Stimulated activated CD4-positive, alpha-beta T cell treated with anti-CD3 and anti-CD28 coated beads, Interleukin-15, amount 100 ng/mL, for 24 hours (primary cell): Measurements from ENCODE around the gene TRIP6.

ENCODE experiments used
- DNase-seq: peaks from one replicate; pipeline ENCODE4 v3.0.0-alpha.2; 2020

Gene TRIP6, protein sequence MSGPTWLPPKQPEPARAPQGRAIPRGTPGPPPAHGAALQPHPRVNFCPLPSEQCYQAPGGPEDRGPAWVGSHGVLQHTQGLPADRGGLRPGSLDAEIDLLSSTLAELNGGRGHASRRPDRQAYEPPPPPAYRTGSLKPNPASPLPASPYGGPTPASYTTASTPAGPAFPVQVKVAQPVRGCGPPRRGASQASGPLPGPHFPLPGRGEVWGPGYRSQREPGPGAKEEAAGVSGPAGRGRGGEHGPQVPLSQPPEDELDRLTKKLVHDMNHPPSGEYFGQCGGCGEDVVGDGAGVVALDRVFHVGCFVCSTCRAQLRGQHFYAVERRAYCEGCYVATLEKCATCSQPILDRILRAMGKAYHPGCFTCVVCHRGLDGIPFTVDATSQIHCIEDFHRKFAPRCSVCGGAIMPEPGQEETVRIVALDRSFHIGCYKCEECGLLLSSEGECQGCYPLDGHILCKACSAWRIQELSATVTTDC

DNA sequence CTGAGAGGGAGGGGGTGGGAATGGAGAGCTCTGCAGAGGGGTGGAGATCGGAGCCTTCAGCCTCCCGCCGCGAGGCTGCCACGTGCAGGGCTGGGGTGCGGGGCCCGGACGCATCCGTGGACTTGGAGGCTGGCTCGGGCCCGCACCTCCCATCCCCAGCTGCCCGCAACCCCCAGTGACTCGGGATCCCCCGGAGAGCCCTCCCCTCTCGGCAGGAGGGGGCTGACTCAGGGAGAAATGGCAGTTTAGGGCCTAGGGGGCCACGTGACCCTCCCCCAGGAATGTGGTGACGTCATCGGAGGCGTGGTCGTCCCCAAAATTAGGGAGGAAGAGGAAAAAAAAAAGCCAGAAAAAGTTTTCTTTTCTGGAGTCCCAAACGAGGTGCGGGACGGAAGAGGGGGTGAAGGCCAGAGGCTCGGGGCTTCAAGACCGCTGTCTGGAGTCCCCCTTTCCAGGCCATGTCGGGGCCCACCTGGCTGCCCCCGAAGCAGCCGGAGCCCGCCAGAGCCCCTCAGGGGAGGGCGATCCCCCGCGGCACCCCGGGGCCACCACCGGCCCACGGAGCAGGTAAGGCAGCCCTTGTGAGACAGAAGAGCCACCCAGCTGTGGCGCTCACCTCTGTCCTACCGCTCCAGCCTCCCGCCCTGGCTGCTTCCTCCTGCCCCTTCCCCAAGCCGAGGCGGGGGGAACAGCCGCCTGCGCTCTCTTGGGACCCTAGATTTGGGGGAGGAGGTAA lies at the start of gene TRIP6:
TRIP6 (plus strand) TSS at position 348 of the 736 bp plus-strand sequence; CDS start at position 459, 111 bp downstream.
- peak; percentile 80 for DNase-seq

DNA sequence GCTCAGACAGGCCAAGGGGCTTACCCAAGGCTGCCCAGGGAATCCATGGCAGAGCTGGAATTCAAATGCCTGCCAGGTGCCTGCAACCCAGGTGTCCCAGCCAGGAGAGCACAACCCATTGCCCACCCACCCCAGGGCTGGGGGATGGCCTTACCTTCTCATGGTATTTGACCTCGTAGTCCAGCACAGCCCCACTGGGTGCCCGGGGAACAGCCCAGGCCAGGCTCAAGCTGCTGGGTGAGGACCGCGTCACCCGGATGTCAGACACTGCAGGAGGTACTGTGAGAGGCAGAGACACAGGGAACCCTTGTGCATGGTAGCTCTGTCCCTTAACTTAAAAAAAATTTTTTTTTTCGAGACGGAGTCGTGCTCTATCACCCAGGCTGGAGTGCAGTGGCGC lies 48.8 kb upstream of the TRIP6 start:
- no peak for DNase-seq

DNA sequence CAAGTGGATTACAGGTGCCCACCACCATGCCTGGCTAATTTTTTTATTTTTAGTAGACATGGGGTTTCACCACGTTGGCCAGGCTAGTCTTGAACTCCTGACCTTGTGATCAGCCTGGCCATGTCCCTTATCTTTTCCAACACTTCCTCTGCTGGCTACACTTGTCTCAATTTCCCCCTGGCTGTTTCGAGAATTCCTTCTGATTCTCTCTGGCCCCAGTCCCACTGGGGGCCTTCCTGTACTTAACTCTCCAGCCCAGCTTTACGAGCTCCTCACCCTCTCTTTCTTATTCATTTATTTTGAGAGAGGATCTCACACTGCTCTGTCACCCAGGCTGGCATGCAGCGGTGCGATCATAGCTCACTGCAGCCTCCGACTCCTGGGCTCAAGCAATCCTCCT lies 48.4 kb upstream of the TRIP6 start:
- no peak for DNase-seq

DNA sequence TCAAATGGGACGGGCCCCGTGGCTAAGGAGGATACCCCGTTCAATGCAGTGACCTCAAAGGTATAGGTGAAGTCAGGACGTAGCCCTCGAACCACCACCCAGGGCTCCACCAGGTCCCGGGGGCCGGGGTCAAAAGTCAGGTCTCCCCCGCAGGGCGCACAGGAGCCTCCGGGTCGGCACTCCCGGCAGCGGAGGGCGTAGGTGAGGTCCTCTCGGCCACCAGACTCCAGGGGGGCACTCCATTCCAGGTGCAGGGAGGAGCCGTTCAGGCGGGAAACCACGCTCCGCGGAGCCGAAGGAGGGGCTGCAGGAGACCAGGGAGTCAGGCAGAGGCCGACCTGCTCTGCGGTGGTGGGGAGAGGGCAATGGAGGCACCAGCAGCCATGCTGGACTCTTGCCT lies 47.6 kb upstream of the TRIP6 start:
- DNase-seq, result no peak

DNA sequence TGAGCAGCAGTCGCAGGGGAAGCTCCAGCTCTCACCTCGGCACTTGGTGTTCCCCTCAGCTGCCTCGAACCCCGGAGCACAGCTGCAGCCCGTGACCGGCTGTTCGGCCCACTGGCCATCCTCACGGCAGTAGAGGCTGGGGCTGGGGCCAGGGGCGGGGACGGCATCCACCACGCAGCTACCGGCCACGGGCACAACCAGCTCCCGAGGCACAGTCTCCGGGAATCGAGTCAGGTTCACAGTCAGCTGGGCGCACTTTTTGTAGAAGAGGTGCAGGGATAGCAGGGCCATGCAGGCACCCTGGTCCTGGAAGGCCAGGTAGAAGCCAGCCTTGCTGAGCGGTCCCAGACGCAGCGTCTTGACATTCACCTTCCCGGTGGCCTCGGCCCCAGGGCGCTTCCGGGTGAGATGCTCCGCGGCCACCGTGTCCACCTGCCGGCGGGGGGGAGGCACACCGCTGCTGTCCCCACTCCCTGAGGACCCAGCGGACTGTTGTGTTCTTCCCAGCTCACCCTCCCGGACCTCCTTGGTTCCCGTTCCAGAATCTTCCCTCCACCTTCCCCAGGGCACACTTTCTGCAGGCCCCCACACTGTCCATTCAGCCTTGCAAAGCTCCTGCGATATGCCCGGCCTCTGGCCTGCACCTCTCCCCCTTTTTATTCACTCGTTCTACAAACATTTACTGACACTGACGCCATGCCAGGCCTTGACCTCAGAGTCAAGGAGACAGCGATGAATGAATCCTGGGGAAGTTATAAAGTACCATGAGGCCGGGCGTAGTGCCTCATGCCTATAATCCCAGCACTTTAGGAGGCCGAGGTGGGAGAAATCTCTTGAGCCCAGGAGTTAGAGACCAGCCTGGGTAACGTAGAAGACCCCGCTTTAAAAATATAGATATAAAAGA lies 44.7 kb upstream of the TRIP6 start:
- DNase-seq, result no peak

DNA sequence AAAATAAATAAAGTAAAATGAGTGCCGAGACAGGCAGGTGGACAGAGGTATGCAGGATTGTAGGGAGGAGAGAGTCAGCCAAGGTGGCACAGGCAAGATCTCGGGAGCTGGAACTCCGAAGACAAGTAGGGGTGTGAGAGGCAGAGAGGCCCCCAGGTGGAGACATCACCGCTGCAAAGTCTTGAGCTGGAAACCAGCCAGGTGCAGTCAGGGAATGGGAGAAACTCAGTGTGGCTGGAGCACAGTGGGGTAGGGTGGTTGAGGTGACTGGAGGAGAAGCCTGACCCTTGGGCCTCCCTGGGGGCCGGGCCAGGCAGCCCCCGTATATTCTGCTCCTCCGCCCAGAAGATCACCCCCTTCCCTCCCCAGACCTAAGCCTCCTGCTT lies 44.1 kb upstream of the TRIP6 start:
- no peak for DNase-seq

DNA sequence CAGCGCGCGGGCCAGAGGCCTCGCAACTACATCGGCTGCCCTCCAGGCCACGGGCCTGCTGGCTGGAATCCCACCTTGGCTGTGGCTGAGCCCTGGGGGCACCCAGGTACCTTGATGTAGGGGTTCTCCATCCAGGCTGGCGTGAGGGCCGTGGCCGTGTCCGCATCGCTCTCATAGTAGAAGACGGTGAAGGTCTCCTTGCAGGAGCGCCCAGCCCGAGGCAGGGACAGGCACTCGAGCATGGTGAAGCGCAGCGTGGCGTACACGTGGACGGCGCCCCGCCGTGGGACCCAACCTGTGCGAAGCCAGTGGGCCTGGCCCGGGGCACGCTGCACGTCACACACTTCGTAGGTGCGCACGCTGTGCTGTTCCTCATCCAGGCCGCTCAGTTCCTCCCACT lies 43.7 kb upstream of the TRIP6 start:
- DNase-seq, result no peak

DNA sequence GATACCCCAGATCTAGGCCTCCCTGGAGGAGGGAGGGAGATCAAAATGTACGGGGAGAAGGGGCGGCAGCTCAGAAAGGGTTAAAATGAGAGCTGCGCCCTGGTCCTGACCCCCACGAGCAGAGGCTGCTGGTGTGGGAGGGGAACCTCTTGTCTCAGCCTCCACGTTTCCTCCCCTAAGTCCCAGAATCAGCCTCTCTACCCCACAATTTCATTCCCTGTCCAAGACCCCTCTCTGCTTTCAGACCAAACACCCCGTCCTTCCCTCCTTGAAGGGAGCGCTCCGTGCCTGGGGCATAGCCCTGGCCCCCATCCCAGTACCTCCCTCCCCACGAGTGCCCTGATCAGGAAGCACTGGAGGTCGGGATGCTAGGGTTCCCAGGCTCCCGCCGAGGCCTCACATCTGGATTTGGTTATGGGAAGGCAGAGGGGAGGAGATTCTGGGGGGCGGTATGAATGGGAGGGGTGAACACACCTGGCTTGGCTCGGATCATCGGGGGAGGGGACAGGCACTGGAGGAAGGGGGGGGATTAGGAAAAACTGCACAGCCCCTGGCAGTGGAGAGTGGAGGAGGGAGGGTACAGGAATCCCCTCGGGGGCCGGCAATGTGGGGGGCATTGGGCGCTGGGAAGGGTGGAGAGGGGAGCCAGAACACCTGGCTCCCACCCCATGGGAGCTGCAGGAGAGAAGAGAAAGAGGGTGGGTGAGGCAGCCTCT lies 42.5 kb upstream of the TRIP6 start:
- no peak for DNase-seq

DNA sequence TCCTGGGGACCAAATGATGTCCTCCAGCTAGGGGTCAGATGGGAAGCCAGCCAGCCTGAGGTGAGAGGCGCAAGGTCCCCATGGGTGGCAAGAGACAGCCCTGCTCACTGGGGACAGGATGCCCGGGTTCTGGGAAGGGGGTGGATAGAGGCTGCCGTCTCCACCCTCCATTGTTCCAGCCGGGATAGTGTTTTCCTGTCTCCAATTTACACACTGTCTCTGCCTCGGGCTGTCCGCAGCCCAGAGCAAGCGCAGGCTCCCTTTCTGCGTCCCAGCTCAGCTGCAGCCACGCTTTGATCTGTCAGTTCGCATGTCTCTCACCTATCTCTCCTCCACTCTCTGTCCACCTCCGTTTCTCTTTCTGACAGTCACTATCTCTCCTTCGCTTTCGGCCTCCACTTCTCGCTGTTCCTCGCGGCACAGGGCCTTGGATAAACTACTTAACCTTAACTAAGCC lies 41.9 kb upstream of the TRIP6 start:
- no peak for DNase-seq

DNA sequence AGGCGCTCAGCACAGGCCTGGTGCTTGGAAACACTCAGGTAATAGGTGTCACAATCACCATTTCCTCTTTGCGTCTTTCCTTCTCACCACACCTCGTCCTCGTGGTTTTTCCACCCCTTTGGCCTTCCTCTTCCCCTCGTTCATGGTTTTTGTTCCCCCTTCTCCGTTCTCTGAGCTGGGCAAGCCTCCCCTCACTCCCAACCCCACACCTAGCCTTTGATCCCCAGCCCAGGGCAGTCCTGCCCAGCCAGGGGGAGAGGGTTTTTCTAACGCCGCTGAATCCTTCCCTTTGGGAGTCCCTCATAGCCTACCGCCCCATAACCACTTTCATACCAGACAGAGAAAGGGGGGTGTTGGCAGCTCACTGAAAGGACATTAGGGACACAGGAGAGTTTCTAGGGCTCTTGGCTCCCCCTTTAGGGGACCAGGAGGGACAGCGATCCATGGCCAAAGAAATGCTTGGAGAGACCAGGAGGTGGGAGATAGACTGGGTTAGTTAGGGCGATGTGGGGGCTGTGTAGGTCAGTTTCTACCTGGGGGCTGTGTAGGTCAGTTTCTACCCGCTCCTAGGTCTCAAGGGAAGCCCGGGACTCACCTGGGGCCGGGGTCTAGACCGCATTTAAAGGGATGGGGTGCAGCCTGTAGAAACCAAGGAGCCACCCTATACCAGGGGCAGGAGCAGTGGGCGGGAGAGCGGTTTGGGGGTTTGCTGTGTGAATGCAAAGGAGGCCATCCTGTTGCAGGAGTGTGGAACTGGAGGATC lies 41.3 kb upstream of the TRIP6 start:
- DNase-seq, result no peak

DNA sequence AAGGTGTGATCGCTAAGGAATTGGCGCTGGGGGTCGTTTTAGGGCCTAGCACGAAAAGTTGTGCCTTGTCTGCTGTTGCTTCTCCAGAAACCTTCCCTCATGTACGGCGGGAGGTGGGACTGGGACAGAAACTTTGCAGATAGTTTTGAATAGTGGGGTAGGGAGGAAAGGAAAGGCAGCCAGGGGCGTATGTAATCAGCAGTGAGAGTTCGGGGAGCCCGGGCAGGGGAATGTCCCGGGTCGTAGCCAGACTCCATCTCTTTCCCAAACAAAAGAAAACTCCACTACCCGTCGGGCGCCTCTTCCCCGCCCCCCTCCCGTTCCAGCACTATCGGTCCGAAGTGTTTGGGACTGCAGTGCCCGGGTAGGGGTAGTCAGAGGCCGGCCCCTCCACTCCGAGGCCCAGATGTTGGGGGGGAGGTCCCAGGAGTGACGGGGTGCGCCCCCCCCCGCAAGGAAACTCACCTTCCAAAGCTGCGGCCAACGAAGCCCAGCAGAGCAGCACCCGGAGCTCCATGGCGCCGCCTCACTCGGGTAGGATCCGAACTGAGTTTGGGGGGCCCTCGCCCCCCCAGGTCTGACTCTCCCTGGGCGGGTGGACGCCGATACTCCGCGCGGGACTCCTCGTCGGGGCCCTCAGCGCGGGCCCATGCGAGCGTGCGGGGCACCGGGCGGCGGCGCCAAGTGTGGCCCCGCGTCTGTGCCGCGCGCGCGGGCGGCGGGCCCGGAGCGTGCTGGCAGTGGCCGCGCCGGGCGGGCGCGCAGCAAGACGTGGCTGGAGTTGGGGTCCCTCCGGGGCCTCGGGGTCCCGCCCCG lies 40.5 kb upstream of the TRIP6 start:
- no peak for DNase-seq

DNA sequence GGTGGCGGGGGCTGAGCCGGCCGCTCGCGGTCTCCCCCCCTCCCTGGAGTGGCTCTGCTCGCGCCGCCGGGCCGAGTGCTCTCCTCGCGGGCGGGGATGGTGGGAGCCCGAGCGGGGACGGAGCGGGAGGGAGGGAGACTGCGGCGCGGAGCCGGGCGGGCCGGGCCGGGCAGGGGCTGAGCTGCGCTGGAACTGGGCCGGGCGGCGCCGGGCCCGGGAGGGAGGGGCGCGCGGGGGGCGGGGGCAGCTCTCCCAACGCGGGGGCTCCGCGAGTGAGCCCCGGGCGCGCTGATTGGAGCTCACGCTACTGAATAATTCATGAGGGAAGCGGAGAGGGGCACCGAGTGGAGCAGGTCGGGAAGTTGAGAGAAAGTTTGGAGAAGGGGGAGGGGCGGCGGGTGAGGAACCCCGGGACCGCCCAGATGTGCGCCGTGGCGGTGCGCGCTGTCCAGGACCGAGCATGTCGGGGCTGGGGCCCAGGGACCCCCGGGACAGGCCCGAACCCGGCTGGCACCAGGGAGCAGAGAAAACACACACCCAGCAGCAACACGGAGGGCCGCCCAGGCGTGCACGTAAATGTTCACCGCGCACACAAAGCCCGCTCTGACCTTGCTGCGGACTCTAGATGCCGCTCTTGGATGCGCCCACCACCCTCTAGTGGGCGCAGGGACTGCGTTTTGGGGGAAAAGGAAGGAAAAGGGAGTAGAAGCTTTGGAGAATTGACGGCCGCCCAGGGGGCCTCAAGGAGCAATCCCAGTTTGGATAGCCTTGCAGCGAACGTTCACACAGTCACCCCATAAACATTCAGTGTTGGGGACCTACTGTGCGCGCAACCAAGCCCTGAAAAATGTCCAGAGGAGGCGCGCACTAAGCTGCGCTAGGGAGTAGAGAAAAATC lies 39.6 kb upstream of the TRIP6 start, which contains the start of gene EPHB4:
EPHB4 (minus strand) TSS at position 194 of the 897 bp plus-strand sequence. CDS start 493 bp downstream, outside the sequence.
- peak; percentile 30 for DNase-seq

DNA sequence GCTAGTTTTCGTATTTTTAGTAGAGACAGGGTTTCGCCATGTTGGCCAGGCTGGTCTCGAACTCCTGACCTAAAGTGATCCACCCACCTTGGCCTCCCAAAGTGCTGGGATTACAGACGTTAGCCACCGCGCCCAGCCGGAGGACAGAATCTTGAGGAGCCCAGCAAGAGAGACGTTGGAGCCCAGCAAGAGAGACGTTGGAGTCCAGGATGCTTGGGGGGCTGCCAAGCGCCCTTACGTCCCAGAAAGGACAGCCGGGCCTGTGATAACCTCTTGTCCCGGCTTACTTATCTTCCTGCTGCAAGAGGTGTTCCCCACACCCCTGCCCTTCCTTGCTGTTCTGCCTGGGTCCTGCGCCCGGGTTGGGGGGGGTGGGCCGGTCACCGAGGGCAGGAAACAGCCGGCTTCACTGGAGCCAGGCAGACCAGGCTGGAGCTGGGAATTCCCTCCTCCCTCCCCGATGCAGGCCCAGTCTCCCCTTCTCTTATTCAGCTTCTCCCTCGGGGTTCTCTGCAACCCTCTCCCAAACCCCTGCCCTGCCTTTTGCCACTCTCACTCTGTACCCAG lies 38.0 kb upstream of the TRIP6 start:
- DNase-seq, result no peak

DNA sequence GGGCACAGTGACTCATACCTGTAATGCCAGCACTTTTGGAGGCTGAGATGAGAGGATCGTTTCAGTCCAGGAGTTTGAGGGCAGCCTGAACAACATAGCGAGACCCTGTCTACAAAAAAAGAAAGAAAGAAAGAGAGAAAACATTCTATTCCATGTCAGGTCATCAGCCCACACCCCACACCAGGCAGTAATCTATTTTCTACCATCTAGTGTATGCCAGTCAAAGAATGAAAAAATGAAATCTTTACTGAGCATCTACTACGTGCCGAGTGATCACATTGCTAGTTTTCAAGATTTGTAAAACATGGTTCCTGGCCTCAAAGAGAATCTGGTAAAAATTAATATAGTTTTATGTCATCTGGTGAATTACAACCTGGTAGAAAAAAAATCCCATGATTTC lies 36.8 kb upstream of the TRIP6 start:
- DNase-seq, result no peak

DNA sequence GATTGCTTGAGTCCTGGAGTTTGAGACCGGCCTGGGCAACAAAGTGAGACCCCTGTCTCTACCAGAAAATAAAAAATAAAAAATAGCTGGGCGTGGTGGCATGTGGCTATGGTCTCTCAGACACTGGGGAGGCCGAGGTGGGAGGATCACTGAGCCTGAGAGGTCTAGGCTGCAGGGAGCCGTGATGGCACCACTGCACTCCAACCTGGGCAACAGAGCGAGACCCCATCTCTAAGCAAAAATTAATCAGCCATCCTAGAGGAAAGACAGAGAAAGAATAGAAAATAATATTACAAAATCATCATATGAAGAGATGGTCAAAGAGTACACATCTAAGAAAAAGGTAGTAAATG lies 34.9 kb upstream of the TRIP6 start:
- DNase-seq, result no peak

DNA sequence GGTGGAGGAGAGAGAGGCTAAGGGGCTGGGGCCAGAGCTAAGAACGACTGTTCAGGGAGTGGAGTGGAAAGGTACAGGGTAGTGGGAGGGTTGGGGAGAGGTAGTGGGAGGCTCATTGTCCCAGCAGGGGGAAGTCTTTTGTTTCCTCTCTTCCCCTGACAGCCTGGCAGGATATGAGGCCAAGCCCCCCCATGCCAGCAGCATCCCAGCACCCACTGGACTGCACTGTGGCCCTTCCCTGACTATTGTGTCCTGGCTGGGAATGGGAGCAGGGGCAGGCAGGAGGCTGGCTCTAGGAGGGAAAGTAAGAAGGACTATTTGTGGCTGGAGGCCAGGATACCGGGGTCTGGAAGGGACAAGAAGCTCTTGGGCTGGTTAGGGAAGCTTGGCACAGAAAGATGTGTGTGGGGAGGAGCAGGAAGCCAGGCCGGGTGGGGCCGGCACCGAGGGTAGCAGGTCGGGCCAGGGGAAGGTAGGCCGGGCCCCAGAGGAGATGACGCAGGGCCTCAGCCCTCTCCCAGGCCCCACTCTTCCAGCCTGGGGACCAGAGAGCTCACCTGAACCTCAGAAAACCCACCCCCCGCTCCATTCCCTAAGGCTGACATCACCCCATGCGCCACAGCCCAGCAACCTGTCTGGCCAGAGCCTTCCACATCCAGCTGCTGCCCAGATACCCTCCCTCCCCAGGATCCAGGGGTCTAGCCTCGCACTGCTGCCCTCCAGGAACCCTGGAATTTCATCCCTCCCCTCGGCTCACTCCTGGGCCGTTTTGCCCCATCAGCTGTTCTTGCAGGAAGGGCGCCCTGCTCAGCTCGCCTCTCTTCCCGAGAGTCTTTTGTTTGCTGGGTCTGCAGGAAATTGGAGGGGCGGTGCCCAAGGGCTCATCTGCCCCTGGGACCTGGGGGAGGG lies 31.0 kb upstream of the TRIP6 start:
- DNase-seq, result no peak

DNA sequence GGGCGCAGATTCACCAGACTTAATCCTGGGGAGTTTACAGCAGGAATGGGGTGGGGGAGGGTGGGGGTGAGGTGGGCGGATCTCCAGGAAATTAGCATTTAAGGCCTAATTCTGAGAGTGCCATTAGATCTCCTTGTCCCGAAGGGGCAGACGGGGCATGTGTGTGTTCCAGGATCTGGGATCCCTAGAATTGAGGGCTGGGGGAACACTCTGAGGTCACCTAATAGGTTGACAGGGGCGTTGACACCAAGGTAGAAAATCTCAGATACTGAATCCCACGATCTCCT lies 30.4 kb upstream of the TRIP6 start:
- DNase-seq, result no peak

DNA sequence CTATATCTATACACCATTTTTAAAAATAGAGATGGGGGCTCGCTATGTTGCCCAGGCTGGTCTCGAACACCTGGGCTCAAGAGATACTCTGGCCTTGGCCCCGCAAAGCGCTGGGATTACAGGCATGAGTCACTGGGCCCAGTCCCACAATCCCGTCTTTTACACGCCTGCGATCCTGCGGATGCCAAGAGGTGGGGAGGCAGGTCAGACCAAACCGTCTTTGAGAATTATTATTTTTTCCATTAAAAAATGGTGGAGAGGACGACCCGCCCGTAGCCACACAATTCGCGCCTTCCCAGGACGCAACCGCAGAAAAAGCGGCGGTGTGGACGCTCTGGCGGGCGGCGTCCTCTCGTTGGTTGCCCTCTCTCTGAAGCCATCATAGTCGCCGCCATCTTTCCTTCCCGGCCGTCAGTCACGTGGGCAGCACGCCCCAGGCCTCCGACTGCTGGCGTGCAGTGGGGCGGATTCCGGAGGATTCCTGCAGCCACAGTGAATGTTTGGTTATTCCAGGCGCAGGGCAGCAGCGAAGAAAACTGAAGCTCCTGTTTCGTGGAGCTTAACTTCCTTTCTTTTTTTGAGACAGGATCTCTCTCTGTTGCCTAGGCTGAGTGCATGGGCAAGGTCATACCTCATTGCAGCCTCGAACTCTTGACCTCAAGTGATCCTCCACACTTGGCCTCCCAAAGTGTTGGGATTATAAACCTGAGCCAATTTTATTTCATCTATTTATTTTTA lies 29.9 kb upstream of the TRIP6 start:
- DNase-seq, result peak; percentile 88
